Endodermal cell (in vitro differentiated cells): ENCODE measurements around the gene FGL2. TPM values are rescaled to one million over a fixed set of nuclear protein-coding genes. Genes with fewer than 3 reads are reported as not detected.

ENCODE experiments used
- DNase-seq: peaks from one replicate; pipeline ENCODE4 v3.0.0-alpha.2; 2017
- H3K27ac ChIP-seq: 2 replicates; pipeline ENCODE4 v1.5.1; 2013; ENCODE audit warnings: mild to moderate bottlenecking, low read depth, low read length, moderate library complexity
- H3K27me3 ChIP-seq: 2 replicates; pipeline ENCODE4 v1.6.1; 2013; ENCODE audit warnings: mild to moderate bottlenecking, low read length, moderate library complexity; ENCODE audit not compliant: insufficient read depth, control insufficient read depth, poor library complexity, severe bottlenecking
- H3K36me3 ChIP-seq: 2 replicates; pipeline ENCODE4 v1.7.0; 2013; ENCODE audit warnings: mild to moderate bottlenecking, low read length, moderate library complexity; ENCODE audit not compliant: control insufficient read depth, insufficient read depth
- H3K4me1 ChIP-seq: one replicate; pipeline ENCODE4 v1.7.0; 2013; ENCODE audit warnings: low read length; ENCODE audit not compliant: control insufficient read depth, insufficient read depth
- H3K4me3 ChIP-seq: 2 replicates; pipeline ENCODE4 v1.5.1; 2013; ENCODE audit warnings: mild to moderate bottlenecking, low read length, moderate library complexity
- H3K9ac ChIP-seq: 2 replicates; pipeline ENCODE4 v1.6.1; 2013; ENCODE audit warnings: mild to moderate bottlenecking, low read length, moderate library complexity; ENCODE audit not compliant: poor library complexity, severe bottlenecking; ENCODE audit errors: extremely low read depth
- H3K9me3 ChIP-seq: 2 replicates; pipeline ENCODE4 v1.6.1; 2013; ENCODE audit warnings: mild to moderate bottlenecking, low read length, moderate library complexity; ENCODE audit not compliant: control insufficient read depth
- H3K27ac Mint-ChIP-seq: 2 replicates; pipeline ENCODE4 v1.8.0; 2020; ENCODE audit warnings: mixed read lengths
- H3K27me3 Mint-ChIP-seq: 2 replicates; pipeline ENCODE4 v1.8.0; 2021; ENCODE audit warnings: mild to moderate bottlenecking, mixed read lengths; ENCODE audit not compliant: insufficient read depth
- H3K36me3 Mint-ChIP-seq: 2 replicates; pipeline ENCODE4 v1.8.0; 2020; ENCODE audit warnings: low read depth, mixed read lengths
- H3K4me1 Mint-ChIP-seq: 2 replicates; pipeline ENCODE4 v1.8.0; 2020; ENCODE audit warnings: mixed read lengths
- H3K4me3 Mint-ChIP-seq: 2 replicates; pipeline ENCODE4 v1.8.0; 2020; ENCODE audit warnings: mild to moderate bottlenecking, moderate library complexity, mixed read lengths
- H3K9me3 Mint-ChIP-seq: 2 replicates; pipeline ENCODE4 v1.8.0; 2020; ENCODE audit warnings: mild to moderate bottlenecking, mixed read lengths
- WGBS, 2 experiments: methylation state at CpG; one replicate each; pipeline versions ENCODE4 v1.1.5 to v1.1.7; 2013; ENCODE audit warnings: missing lambda C conversion rate in 2 of 2, mixed read lengths in 1 of 2; ENCODE audit not compliant: insufficient coverage in 1 of 2, insufficient read length in 1 of 2; 5-methylcytosine and 5-hydroxymethylcytosine counted together
- total RNA-seq, 2 donors: library from RNA; stranded (reverse); fragmentation: NEBNext Ultra II Directional in 1 of 2; extraction: Animal tissue kit (Norgen Biotek cat#: 25700) in 1 of 2; gene quantifications; 2 replicates in 1 of 2; 3 replicates in 1 of 2; pipeline ENCODE4 v1.2.1, GENCODE V29; 2021
- TF ChIP-seq, protein P1 (sequence below): fragments of 200-600 bp; sonication (generic); conservative IDR thresholded peaks from 2 replicates; pipeline ENCODE4 v1.5.0; 2021; ENCODE audit warnings: antibody characterized with exemption, mild to moderate bottlenecking

Gene FGL2
- total RNA-seq, 2 donors from 2014 or later, result not detected

DNA sequence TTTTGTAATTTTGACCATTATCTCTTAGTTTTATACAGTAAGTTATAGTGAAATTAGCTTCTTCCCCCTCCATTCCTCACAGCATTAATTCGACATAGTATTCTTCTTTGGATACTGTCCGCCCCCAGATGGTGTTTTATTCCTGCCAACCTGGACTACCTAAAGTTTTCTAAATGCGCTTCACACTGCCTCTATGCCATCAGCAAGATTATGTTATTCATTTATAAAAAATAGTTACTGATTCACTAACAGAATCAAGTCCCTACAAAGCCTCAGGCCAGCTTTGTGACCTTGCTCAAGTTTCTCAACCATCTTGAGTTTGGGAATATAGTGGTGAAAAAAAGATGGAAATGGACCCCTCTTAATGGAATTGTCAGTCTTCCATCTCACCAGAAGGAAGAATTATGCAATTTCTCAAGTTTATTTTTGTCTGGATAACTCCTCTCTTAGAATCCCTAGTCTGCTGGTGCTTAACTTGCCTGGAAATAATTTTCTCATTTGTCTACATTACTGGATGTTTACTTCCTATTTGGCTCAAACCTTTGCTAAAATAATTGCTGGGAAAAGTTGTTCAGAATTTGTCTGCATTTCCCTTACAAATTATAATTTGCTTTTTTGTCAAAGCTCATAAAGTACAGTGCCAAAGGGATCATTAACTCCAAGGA, 16.7 kb upstream of the FGL2 start:
- WGBS, 2 experiments, result 86% methylated on average over 3 of the region's 3 CpGs; no CpG with 5 or more reads in 1 of the 2 experiments
- H3K4me1 ChIP-seq, result no peaks in the 10 kb centered on the region
- H3K4me3 Mint-ChIP-seq, result no peak overlapping the region
- H3K27ac Mint-ChIP-seq, result no peak overlapping the region
- TF ChIP-seq, protein P1, sequence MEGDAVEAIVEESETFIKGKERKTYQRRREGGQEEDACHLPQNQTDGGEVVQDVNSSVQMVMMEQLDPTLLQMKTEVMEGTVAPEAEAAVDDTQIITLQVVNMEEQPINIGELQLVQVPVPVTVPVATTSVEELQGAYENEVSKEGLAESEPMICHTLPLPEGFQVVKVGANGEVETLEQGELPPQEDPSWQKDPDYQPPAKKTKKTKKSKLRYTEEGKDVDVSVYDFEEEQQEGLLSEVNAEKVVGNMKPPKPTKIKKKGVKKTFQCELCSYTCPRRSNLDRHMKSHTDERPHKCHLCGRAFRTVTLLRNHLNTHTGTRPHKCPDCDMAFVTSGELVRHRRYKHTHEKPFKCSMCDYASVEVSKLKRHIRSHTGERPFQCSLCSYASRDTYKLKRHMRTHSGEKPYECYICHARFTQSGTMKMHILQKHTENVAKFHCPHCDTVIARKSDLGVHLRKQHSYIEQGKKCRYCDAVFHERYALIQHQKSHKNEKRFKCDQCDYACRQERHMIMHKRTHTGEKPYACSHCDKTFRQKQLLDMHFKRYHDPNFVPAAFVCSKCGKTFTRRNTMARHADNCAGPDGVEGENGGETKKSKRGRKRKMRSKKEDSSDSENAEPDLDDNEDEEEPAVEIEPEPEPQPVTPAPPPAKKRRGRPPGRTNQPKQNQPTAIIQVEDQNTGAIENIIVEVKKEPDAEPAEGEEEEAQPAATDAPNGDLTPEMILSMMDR, result no peak
- H3K4me1 Mint-ChIP-seq, result no peaks in the 10 kb centered on the region
- no peaks in the 10 kb centered on the region for H3K36me3 Mint-ChIP-seq
- no peak overlapping the region for H3K27ac ChIP-seq
- no peaks in the 10 kb centered on the region for H3K36me3 ChIP-seq
- H3K27me3 ChIP-seq, result no peaks in the 10 kb centered on the region
- no peak for DNase-seq
- H3K9me3 ChIP-seq, result peaks cover 32% of the 10 kb centered on the region
- no peak overlapping the region for H3K9ac ChIP-seq
- H3K27me3 Mint-ChIP-seq, result no peaks in the 10 kb centered on the region
- peaks cover 32% of the 10 kb centered on the region for H3K9me3 Mint-ChIP-seq
- no peak overlapping the region for H3K4me3 ChIP-seq

DNA sequence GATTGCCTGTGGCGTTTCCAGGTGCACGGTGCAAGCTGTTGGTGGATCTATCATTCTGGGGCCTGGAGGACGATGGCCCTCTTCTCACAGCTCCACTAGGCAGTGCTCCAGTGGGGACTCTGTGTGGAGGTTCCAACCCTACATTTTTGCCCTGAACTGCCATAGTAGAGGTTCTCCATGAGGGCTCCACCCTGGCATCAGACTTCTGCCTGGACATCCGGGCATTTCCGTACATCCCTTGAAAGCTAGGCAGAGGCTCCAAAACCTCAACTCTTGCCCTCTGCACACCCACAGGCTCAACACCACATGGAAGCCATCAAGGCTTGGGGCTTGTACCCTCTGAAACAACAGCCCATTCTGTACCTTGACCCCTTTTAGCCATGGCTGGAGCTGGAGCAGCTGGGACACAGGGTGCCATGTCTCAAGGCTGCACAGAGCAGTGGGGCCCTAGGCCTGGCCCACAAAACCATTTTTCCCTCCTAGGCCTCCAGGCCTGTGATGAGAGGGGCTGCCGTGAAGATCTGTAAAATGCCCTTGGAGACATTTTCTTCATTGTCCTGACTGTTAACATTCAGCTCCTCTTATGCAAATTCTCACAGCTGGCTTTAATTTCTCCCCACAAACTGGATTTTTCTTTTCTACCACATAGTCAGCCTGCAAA, 10.0 kb upstream of the FGL2 start:
- no peak for DNase-seq
- Mint-ChIP-seq H3K36me3 (no peaks in the 10 kb centered on the region), H3K9me3 (peaks cover 38% of the 10 kb centered on the region), H3K4me1 (no peaks in the 10 kb centered on the region), H3K4me3 (no peak overlapping the region), H3K27ac (no peak overlapping the region), H3K27me3 (no peaks in the 10 kb centered on the region)
- H3K4me1 ChIP-seq, result no peaks in the 10 kb centered on the region
- H3K4me3 ChIP-seq, result no peak overlapping the region
- TF ChIP-seq, protein P1, result no peak
- no peaks in the 10 kb centered on the region for H3K27me3 ChIP-seq
- no peak overlapping the region for H3K9ac ChIP-seq
- peaks cover 35% of the 10 kb centered on the region for H3K9me3 ChIP-seq
- WGBS, 2 experiments, result 92 to 98% methylated on average over 5 to 6 of the region's 6 CpGs
- H3K36me3 ChIP-seq, result no peaks in the 10 kb centered on the region
- no peak overlapping the region for H3K27ac ChIP-seq

DNA sequence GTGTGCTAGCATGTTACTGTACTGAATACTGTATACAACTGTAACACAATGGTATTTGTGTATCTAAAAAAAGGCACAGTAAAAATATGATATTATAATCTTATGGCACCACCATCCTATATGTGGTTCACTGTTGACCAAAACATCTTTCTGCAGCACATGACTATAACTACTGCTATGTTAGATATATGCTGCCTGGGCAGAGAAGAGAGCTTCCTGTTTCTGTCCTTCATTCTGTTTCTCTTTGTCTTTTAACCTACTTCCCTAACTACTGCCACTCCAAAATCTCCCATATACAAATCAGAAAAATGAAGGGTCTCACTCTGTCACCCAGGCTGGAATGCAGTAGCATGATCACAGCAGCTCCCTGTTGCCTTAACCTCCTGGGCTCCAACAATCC, 8.8 kb upstream of the FGL2 start:
- no peak overlapping the region for H3K4me3 Mint-ChIP-seq
- no peaks in the 10 kb centered on the region for H3K4me1 Mint-ChIP-seq
- no peak for DNase-seq
- H3K36me3 Mint-ChIP-seq, result no peaks in the 10 kb centered on the region
- Histone ChIP-seq H3K4me1 (no peaks in the 10 kb centered on the region), H3K9me3 (peaks cover 30% of the 10 kb centered on the region), H3K9ac (no peak overlapping the region), H3K4me3 (no peak overlapping the region), H3K36me3 (no peaks in the 10 kb centered on the region), H3K27ac (no peak overlapping the region), H3K27me3 (no peaks in the 10 kb centered on the region)
- H3K27me3 Mint-ChIP-seq, result no peaks in the 10 kb centered on the region
- TF ChIP-seq, protein P1, result no peak
- no peak overlapping the region for H3K27ac Mint-ChIP-seq
- peaks cover 29% of the 10 kb centered on the region for H3K9me3 Mint-ChIP-seq
